GM21825 (cell line): Measurements from ENCODE around the gene TIMD4.
A peak's percentile ranks its signal among the peaks of the same experiment; 100 is the strongest.
"Not testable (repeated sequence)": the region's sequence is repeated elsewhere in the genome, so short reads cannot be mapped to it uniquely, and the experiment has no call there.

ENCODE experiments used
- ATAC-seq: cut with Tn5 transposase; IDR thresholded peaks from one replicate; pipeline ENCODE4 v1.9.1; 2021; ENCODE audit warnings: mild to moderate bottlenecking, moderate library complexity; ENCODE audit not compliant: unreplicated experiment

The TIMD4 gene

DNA sequence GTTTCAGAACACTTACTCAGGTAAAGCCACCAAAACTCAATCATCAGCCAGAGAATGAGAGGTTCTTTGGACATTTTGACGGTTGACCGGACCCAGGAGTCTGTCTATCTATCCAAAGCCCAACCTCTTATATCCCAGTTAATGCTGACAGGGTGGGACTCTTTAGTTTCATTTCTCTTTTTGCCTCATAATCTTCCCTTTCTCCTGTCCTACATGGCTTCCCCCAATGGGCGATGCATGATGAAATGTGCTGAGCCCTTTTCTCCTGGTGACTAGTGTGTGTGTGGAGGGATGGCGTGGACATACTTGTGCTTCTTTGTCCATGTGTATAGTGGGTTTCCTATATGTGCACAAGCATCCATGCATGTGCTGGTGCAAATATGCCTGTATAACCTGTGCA, at the start of gene TIMD4:
Gene TIMD4 (minus strand): TSS at position 102 of the 400 bp plus-strand sequence. CDS start 28 bp downstream, at position 74.
- ATAC-seq: no peak

DNA sequence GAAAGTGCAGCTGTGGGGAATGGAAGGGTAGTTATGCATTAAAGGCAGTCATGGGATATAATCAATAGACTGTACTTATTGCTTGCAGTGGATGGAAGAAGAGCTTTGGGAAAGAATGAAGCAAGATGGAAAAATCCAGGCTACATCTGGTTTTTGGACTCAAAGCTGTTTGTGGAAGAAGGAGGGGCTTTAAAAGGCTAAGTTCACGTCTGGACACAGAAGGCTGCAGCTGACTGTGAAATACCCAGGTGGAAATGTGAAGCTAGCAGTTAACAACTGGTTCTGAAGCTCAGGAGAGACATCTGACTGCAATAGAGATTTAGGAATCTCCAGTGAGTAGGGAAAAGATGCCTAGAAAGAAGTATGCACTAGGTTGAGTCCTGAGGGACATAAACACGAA, 43.2 kb upstream of the TIMD4 start:
- ATAC-seq: no peak

DNA sequence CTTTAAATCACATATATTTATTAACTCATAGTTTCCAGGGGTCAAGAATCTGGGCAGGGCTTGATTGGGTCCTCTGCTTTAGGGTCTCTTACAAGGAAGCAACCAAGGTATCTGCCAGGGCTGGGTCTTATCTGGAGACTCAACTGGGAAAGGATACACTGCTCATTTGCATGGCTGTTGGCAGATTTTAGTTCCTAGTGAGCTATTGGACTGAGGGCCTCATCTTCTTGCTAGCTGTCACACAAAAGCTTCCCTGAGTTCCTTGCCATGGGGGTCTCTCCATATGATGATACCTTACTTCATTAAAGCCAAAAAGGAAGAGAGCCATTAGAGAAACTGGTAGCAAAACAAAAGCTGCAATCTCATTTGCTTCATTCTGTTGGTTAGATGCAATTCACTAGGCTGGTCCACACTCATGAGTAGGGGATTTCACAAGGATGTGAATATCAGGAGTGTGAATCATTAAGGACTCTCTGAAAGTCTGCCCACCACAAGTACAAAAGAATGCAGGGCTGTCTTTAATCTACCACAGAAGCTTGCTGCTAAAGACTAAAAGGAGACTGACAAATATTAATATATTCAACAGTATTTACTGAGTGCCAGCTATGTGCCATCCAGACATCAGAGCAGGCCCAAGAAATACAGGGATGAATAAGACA, 42.0 kb upstream of the TIMD4 start:
- no peak for ATAC-seq

- ATAC-seq: no peak
Observed at GRCh38 chr5:156991714-156992113, 28.7 kb upstream of the TIMD4 start.

- ATAC-seq: no peak
Observed at GRCh38 chr5:156984064-156984463, 21.0 kb upstream of the TIMD4 start.

- ATAC-seq: no peak
Observed at GRCh38 chr5:156981481-156981880, 18.5 kb upstream of the TIMD4 start.

DNA sequence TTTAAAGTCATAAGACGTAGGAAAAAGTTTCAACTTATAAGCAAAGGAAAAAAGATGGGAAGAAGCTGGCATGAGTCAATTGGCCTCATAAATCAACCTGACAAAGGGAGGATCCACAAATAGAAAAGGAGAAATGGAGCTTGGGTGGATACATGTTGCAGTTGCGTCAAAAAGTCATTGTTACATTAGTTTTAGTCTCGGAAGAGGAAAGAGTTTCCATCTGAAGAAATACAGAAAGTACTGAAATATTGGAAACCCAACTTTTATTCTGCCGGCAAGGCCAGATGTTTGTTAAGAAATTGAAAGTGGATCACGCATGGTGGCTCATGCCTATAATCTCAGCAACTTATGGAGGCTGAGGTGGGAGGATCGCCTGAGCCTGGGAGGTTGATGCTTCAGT, 11.3 kb upstream of the TIMD4 start:
- no peak for ATAC-seq

GRCh38 chr5:156971848-156972525, 9.0 kb upstream of the TIMD4 start:
- ATAC-seq: no peak

GRCh38 chr5:156971415-156971814, 8.4 kb upstream of the TIMD4 start:
- no peak for ATAC-seq

- ATAC-seq: not testable (repeated sequence)
Observed at GRCh38 chr5:156967386-156967785, 4.4 kb upstream of the TIMD4 start.

GRCh38 chr5:156956321-156956720, 6.7 kb downstream of the TIMD4 start:
- ATAC-seq: no peak

DNA sequence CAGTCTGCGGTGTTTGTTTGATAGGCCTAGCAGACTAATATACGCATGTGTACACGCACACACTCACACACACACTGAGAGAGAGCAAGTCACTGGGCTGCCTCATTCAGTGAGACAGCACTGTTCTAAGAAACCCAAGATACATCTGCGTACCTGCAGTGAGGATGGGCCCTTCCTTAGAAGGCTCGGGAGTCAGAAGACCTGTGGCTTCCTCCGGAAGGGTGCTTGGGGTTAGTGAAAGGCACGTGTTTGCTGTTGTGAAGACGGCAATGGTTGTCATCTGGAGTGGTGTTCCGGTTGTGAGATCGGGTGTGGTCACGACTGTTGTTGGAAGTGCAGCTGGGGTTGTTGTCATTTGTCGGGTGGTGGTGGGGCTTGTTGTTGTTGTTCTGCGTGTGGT, 11.7 kb downstream of the TIMD4 start:
- ATAC-seq: no peak

DNA sequence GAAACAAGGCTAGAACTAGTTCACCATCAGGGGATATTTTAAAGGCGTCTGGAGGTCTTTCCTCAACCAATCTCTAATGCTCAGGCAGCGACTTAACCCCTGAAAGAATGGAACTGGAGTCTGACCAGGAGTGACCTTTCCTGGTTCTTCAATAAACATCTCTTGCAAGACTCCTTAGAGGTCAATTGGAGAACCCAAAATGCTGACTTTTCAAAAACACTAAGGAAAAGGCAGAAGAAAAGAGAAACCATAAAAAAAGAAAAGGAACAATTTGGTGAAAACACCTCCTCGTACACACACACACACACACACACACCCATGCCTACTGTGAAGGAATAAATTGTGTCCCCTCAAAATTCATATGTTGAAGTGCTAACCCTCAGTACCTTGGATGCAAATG, 12.3 kb downstream of the TIMD4 start:
- no peak for ATAC-seq

- ATAC-seq: no peak
Observed at GRCh38 chr5:156949424-156949823, 13.6 kb downstream of the TIMD4 start.

DNA sequence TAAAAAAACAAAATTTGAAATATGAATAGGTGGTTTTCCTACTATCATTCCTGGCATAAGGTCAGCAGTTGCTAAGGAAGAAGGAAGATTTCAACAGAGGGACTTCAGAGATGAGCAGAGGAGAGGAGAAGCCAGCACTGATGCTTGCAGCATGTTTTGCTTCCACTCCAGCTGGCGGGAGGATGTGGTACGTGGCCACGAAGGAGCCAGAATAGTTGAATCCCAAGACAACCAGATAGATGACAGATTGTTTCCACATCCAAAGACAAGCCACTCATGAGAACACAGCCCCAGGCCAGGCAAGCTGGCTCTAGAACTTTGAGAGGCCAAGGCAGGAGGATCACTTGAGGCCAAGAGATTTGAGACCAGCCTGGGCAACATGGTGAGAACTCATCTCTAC, 15.1 kb downstream of the TIMD4 start:
- no peak for ATAC-seq

GRCh38 chr5:156942064-156942463, 21.0 kb downstream of the TIMD4 start:
- ATAC-seq: peak; percentile 97

GRCh38 chr5:156940462-156940861, 22.6 kb downstream of the TIMD4 start:
- ATAC-seq: not testable (repeated sequence)

DNA sequence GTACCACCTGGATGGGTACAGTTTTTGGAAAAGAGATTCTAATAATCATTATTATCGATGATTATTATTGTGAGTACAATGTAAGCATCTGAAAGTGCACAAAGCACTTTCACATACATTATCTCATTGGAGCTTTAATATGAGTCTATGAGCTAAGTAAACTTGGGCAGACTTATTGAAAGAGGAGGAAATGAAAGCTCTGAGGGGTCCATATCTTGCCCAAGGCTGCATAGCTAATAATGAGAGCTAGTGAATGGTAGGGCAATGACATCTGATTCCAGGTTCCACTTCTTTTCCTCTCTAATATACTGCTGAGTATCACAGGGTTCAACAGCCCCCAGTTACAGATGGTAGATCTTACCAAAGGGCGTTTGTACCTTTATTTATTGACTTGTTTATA, 26.1 kb downstream of the TIMD4 start:
- no peak for ATAC-seq

GRCh38 chr5:156934450-156935211, 28.4 kb downstream of the TIMD4 start:
- no peak for ATAC-seq

GRCh38 chr5:156929366-156929948, 33.6 kb downstream of the TIMD4 start:
- no peak for ATAC-seq

- no peak for ATAC-seq
Observed at GRCh38 chr5:156927545-156927944, 35.5 kb downstream of the TIMD4 start.

GRCh38 chr5:156925767-156926166, 37.3 kb downstream of the TIMD4 start:
- ATAC-seq: not testable (repeated sequence)
